Measurements from ENCODE around the gene SLC22A3. TPM values are rescaled to one million over a fixed set of nuclear protein-coding genes. Genes with fewer than 3 reads are reported as not detected.

SLC22A3 gene
- total RNA-seq, 1 experiment from 2014 or later = 4.1 TPM

DNA sequence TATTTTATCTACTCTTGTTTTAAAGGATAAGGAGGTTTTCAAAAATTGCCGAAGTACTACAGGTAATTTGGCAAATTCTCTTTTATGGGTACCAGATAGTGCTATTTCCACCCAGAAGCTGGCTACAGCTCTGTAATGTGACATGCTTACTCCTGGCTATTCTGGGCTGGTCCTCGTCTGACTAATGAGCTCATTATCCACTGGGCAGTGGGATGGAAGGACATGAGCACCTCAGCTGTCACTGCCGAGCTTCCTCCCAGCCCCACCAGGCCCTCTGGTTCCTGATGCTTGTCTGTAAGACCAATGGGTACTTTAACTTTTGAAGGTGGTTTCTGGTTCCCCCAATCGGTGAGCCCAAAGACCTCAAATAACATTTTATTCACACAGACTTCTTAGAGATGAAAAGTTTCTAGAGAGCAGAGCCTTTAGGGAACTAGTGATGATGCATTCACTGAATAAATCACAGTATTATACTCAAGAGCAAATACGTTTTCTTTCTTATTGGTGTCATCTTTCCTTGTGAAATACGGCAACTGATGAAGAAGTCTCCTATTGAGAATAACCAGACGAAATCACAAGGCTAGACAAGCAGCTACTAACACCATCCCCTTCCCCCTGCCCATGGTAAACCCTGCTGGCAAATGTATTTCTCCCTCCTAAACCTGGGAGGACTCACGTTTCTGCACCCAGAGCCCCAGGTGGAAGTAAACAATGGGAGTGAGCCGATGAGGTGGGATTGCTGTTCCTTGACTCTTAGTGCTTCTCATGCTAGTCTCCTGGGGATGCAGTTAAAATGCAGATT lies 80.8 kb downstream of the SLC22A3 start:
- DNase-seq (ENCODE audit: low spot score) (no peak), ATAC-seq (peak; percentile 94)
- H3K36me3 Mint-ChIP-seq = no peaks in the 10 kb centered on the region
- POLR2A ChIA-PET = no interaction called here
- H3K27me3 Mint-ChIP-seq (ENCODE audit: low read depth) = no peaks in the 10 kb centered on the region
- peaks cover 28% of the 10 kb centered on the region for H3K4me1 Mint-ChIP-seq
- no peaks in the 10 kb centered on the region for H3K9me3 Mint-ChIP-seq
- H3K27ac Mint-ChIP-seq = peak overlapping the region; percentile 13; the same call in 1 of the 2 replicates
- H3K4me3 Mint-ChIP-seq = peak overlapping the region; percentile 2; the same call in 1 of the 2 replicates
- CTCF ChIA-PET = interaction anchor here (0.8 kb wide), 1 partner anchor 91 kb away, joined by 3 read pairs; no protein-coding TSS in a partner anchor
- TF ChIP-seq FOXK1 (CRISPR knock-in tag; IDR thresholded peaks at IDR 0.05) = peak; percentile 30; the same call in 1 of the 2 replicates
- TF ChIP-seq, protein P1, sequence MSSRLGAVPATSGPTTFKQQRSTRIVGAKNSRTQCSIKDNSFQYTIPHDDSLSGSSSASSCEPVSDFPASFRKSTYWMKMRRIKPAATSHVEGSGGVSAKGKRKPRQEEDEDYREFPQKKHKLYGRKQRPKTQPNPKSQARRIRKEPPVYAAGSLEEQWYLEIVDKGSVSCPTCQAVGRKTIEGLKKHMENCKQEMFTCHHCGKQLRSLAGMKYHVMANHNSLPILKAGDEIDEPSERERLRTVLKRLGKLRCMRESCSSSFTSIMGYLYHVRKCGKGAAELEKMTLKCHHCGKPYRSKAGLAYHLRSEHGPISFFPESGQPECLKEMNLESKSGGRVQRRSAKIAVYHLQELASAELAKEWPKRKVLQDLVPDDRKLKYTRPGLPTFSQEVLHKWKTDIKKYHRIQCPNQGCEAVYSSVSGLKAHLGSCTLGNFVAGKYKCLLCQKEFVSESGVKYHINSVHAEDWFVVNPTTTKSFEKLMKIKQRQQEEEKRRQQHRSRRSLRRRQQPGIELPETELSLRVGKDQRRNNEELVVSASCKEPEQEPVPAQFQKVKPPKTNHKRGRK (CRISPR knock-in tag; IDR thresholded peaks at IDR 0.05; ENCODE audit: borderline replicate concordance) = no peak

DNA sequence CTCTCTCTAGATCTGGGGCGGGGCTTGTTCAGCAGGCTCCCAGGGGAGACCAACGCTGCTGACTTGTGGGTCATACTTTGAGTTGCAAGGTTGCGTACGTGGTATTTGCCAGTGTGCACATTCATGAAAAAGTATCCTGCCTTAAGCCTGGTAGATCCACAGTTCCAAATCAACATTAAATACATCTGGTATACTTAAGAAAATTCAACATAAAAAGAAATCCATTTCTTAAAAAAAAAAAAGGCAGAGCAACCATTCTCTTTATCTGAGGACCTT lies 81.4 kb downstream of the SLC22A3 start:
- peaks cover 28% of the 10 kb centered on the region for H3K4me1 Mint-ChIP-seq
- ChIA-PET POLR2A (no interaction called here), CTCF (no interaction called here)
- no peak for ATAC-seq
- H3K27me3 Mint-ChIP-seq (ENCODE audit: low read depth) = no peaks in the 10 kb centered on the region
- no peak overlapping the region for H3K27ac Mint-ChIP-seq
- no peaks in the 10 kb centered on the region for H3K9me3 Mint-ChIP-seq
- peak; percentile 24 for DNase-seq (ENCODE audit: low spot score)
- peak overlapping the region; percentile 2; the same call in 1 of the 2 replicates for H3K4me3 Mint-ChIP-seq
- TF ChIP-seq NR1H2 (CRISPR knock-in tag; IDR thresholded peaks at IDR 0.05) = no peak
- no peak for TF ChIP-seq EMX1 (CRISPR knock-in tag; IDR thresholded peaks at IDR 0.05)
- TF ChIP-seq, protein P2, sequence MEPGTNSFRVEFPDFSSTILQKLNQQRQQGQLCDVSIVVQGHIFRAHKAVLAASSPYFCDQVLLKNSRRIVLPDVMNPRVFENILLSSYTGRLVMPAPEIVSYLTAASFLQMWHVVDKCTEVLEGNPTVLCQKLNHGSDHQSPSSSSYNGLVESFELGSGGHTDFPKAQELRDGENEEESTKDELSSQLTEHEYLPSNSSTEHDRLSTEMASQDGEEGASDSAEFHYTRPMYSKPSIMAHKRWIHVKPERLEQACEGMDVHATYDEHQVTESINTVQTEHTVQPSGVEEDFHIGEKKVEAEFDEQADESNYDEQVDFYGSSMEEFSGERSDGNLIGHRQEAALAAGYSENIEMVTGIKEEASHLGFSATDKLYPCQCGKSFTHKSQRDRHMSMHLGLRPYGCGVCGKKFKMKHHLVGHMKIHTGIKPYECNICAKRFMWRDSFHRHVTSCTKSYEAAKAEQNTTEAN (CRISPR knock-in tag; IDR thresholded peaks at IDR 0.05) = no peak
- TF ChIP-seq, protein P3, sequence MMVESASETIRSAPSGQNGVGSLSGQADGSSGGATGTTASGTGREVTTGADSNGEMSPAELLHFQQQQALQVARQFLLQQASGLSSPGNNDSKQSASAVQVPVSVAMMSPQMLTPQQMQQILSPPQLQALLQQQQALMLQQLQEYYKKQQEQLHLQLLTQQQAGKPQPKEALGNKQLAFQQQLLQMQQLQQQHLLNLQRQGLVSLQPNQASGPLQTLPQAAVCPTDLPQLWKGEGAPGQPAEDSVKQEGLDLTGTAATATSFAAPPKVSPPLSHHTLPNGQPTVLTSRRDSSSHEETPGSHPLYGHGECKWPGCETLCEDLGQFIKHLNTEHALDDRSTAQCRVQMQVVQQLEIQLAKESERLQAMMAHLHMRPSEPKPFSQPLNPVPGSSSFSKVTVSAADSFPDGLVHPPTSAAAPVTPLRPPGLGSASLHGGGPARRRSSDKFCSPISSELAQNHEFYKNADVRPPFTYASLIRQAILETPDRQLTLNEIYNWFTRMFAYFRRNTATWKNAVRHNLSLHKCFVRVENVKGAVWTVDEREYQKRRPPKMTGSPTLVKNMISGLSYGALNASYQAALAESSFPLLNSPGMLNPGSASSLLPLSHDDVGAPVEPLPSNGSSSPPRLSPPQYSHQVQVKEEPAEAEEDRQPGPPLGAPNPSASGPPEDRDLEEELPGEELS (CRISPR knock-in tag; IDR thresholded peaks at IDR 0.05) = no peak
- no peak for TF ChIP-seq GABPB1 (CRISPR knock-in tag; IDR thresholded peaks at IDR 0.05)
- TF ChIP-seq, protein P4, sequence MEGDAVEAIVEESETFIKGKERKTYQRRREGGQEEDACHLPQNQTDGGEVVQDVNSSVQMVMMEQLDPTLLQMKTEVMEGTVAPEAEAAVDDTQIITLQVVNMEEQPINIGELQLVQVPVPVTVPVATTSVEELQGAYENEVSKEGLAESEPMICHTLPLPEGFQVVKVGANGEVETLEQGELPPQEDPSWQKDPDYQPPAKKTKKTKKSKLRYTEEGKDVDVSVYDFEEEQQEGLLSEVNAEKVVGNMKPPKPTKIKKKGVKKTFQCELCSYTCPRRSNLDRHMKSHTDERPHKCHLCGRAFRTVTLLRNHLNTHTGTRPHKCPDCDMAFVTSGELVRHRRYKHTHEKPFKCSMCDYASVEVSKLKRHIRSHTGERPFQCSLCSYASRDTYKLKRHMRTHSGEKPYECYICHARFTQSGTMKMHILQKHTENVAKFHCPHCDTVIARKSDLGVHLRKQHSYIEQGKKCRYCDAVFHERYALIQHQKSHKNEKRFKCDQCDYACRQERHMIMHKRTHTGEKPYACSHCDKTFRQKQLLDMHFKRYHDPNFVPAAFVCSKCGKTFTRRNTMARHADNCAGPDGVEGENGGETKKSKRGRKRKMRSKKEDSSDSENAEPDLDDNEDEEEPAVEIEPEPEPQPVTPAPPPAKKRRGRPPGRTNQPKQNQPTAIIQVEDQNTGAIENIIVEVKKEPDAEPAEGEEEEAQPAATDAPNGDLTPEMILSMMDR (IDR thresholded peaks at IDR 0.05) = no peak
- no peak for TF ChIP-seq NFATC4 (CRISPR knock-in tag; IDR thresholded peaks at IDR 0.05)
- TF ChIP-seq, protein P5, sequence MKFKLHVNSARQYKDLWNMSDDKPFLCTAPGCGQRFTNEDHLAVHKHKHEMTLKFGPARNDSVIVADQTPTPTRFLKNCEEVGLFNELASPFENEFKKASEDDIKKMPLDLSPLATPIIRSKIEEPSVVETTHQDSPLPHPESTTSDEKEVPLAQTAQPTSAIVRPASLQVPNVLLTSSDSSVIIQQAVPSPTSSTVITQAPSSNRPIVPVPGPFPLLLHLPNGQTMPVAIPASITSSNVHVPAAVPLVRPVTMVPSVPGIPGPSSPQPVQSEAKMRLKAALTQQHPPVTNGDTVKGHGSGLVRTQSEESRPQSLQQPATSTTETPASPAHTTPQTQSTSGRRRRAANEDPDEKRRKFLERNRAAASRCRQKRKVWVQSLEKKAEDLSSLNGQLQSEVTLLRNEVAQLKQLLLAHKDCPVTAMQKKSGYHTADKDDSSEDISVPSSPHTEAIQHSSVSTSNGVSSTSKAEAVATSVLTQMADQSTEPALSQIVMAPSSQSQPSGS (CRISPR knock-in tag; IDR thresholded peaks at IDR 0.05; ENCODE audit: borderline replicate concordance, low read depth) = no peak
- TF ChIP-seq MYBL2 (CRISPR knock-in tag; IDR thresholded peaks at IDR 0.05) = no peak
- TF ChIP-seq CREB1 (CRISPR knock-in tag; IDR thresholded peaks at IDR 0.05) = no peak
- TF ChIP-seq ZNF121 (CRISPR knock-in tag; IDR thresholded peaks at IDR 0.05) = no peak
- TF ChIP-seq, protein P6, sequence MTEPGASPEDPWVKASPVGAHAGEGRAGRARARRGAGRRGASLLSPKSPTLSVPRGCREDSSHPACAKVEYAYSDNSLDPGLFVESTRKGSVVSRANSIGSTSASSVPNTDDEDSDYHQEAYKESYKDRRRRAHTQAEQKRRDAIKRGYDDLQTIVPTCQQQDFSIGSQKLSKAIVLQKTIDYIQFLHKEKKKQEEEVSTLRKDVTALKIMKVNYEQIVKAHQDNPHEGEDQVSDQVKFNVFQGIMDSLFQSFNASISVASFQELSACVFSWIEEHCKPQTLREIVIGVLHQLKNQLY (CRISPR knock-in tag; IDR thresholded peaks at IDR 0.05) = no peak
- no peak for TF ChIP-seq FOXK1 (CRISPR knock-in tag; IDR thresholded peaks at IDR 0.05)
- TF ChIP-seq RELA (CRISPR knock-in tag; IDR thresholded peaks at IDR 0.05; ENCODE audit: borderline replicate concordance) = no peak
- TF ChIP-seq CBFB (CRISPR knock-in tag; IDR thresholded peaks at IDR 0.05; ENCODE audit: low read depth) = no peak
- no peak for TF ChIP-seq JUN (CRISPR knock-in tag; IDR thresholded peaks at IDR 0.05)
- no peak for TF ChIP-seq SP1 (CRISPR knock-in tag; conservative IDR thresholded peaks at IDR 0.05)
- no peak for TF ChIP-seq ETV6 (CRISPR knock-in tag; IDR thresholded peaks at IDR 0.05)
- TF ChIP-seq, protein P1 (CRISPR knock-in tag; IDR thresholded peaks at IDR 0.05; ENCODE audit: borderline replicate concordance) = no peak
- no peaks in the 10 kb centered on the region for H3K36me3 Mint-ChIP-seq

Data from WTC11 (cell line).